PC-3 (cell line): Measurements from ENCODE around the gene DIP2B.

Experiments
- EZH2 ChIP-seq: fragments of 300-600 bp; sonication (generic); IDR thresholded peaks from one replicate; pipeline ENCODE4 v1.6.1; 2017; ENCODE audit warnings: antibody characterized with exemption, mild to moderate bottlenecking, low read length; ENCODE audit not compliant: unreplicated experiment
- TF ChIP-seq, protein P1 (sequence below): fragments of 300-600 bp; sonication (generic); conservative IDR thresholded peaks from 2 replicates; pipeline ENCODE4 v1.5.1; 2017; ENCODE audit warnings: antibody characterized with exemption, low read depth, mild to moderate bottlenecking, low read length

DNA sequence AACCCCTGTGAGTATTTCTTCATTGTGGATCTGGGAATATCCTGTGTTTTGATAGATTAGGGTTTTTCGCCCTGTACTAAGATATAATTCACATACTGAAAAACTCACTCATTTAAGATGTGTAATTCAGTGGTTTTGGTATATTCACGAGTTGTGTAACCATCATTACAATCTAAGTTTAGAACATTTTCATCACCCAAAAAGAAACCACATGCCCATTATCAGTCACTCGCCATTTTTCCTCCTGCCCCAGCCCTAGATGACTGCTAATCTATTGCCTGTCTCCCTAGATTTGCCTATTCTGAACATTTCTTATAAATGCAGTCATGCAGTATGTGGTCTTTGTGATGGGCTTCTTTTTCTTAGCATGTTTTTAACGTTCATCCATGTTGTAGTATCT lies 191.2 kb downstream of the DIP2B start:
- TF ChIP-seq, protein P1, sequence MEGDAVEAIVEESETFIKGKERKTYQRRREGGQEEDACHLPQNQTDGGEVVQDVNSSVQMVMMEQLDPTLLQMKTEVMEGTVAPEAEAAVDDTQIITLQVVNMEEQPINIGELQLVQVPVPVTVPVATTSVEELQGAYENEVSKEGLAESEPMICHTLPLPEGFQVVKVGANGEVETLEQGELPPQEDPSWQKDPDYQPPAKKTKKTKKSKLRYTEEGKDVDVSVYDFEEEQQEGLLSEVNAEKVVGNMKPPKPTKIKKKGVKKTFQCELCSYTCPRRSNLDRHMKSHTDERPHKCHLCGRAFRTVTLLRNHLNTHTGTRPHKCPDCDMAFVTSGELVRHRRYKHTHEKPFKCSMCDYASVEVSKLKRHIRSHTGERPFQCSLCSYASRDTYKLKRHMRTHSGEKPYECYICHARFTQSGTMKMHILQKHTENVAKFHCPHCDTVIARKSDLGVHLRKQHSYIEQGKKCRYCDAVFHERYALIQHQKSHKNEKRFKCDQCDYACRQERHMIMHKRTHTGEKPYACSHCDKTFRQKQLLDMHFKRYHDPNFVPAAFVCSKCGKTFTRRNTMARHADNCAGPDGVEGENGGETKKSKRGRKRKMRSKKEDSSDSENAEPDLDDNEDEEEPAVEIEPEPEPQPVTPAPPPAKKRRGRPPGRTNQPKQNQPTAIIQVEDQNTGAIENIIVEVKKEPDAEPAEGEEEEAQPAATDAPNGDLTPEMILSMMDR = no peak
- TF ChIP-seq EZH2 = no peak
